ENCODE results near the gene CISD3.

GRCh38 chr17:38690386-38690785 lies 39.8 kb upstream of the CISD3 start:
- TF ChIP-seq EZH2 (IDR thresholded peaks at IDR 0.05; ENCODE audit: borderline replicate concordance, low read length) (no peak), CTCF (IDR thresholded peaks at IDR 0.05; ENCODE audit: low read length) (no peak)

Data from OCI-LY1 (cell line).